ENCODE results near the gene SPATA13. TPM values are rescaled to one million over a fixed set of nuclear protein-coding genes. Genes with fewer than 3 reads are reported as not detected.
"Not testable (repeated sequence)": the region's sequence is repeated elsewhere in the genome, so short reads cannot be mapped to it uniquely, and the experiment has no call there.

SPATA13 gene
- total RNA-seq, 1 donor = 122 TPM

DNA sequence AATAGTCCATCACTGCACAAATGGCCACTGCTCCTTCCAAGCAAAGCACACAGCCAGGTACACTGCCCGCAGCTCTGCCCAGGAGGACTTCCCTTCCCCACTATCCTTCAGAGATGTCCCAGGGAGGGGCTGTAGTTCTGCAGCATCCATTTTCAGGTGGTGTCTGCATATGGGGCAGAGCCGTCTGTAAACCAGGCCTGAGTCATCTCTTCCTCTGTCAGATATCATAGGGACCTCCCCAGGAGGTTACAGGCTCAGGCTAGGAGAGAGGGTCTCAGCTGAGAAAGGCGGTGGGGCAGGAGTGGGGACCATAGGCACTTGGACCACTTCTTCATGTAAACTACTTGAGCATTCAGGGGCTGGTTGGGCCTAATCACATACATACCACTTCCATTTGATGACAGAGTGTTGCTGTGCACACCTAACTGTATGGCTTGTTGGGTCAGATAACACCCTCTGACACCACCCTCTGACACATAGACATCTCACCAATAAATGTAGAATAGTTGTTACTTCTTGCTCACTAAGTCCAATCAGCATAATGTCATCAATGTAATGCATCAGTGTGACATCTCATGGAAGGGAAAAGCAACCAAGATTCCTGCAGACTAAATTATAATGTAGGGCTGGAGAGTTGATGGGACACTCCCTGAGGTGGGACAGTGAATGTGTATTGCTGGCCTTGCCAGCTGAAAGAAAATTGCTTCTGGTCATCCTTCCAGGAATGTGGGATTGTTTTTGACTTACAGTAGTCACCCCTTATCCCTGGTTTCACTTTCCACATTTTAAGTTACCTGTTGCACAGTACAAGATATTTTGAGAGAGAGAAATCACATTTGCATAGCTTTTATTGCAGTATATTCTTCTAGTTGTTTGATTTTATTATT lies 189.5 kb downstream of the SPATA13 start:
- H3K4me3 ChIP-seq (ENCODE audit: low read length); H3K9me3 ChIP-seq (ENCODE audit: low read depth, low read length); H3K27me3 ChIP-seq (ENCODE audit: insufficient read depth, low read length); H3K4me1 ChIP-seq (ENCODE audit: insufficient read depth, low read length): not testable (repeated sequence)

DNA sequence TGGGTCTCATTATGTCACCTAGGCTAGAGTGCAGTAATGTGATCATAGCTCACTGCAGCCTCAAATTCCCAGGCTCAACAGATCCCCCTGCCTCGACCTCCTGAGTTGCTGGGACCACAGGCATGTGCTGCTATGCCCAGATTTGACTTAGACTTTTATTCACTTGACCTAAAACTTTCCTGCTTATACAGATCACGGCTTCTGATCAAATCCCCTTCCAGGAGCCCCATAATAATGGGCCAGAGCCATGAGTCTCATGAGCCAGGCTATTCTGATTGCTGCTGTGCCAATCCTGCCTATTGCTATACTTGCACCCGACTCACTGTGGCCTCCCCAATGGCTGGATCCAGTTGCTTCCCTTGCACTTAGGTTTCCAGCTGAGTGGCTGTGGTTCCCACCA lies 190.9 kb downstream of the SPATA13 start:
- H3K4me3 ChIP-seq (ENCODE audit: low read length) = no peak overlapping the region
- no peaks in the 10 kb centered on the region for H3K9me3 ChIP-seq (ENCODE audit: low read depth, low read length)
- no peaks in the 10 kb centered on the region for H3K27me3 ChIP-seq (ENCODE audit: insufficient read depth, low read length)
- no peaks in the 10 kb centered on the region for H3K4me1 ChIP-seq (ENCODE audit: insufficient read depth, low read length)

- no peaks in the 10 kb centered on the region for H3K4me1 ChIP-seq (ENCODE audit: insufficient read depth, low read length)
- H3K4me3 ChIP-seq (ENCODE audit: low read length) = no peak overlapping the region
- H3K9me3 ChIP-seq (ENCODE audit: low read depth, low read length) = no peaks in the 10 kb centered on the region
- H3K27me3 ChIP-seq (ENCODE audit: insufficient read depth, low read length) = no peaks in the 10 kb centered on the region
These were observed 193.2 kb downstream of the SPATA13 start for GRCh38 chr13:24353736-24354135.

DNA sequence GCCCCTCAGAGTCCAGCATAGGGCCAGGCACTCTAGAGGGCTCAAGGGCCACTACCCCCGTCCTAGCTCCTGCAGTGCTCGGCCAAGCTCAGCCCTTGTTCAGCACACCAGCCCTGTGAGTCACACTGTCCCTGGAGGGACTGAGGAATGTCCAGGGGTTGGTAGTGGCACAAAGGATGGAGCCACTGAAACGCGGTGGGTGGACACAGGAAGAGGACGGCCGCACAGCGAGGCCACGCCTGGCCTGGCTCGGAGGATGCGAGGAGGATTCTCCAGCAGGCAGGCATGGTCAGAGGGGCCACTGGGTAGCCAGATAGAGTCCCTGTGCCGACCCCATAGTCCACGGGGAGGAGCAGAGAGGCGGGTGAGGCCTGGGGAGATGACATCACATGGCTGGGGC lies 194.6 kb downstream of the SPATA13 start:
- Histone ChIP-seq H3K4me3 (ENCODE audit: low read length) (no peak overlapping the region), H3K9me3 (ENCODE audit: low read depth, low read length) (no peaks in the 10 kb centered on the region), H3K27me3 (ENCODE audit: insufficient read depth, low read length) (no peaks in the 10 kb centered on the region), H3K4me1 (ENCODE audit: insufficient read depth, low read length) (no peaks in the 10 kb centered on the region)

- Histone ChIP-seq H3K4me1 (ENCODE audit: insufficient read depth, low read length) (no peaks in the 10 kb centered on the region), H3K4me3 (ENCODE audit: low read length) (no peak overlapping the region), H3K9me3 (ENCODE audit: low read depth, low read length) (no peaks in the 10 kb centered on the region), H3K27me3 (ENCODE audit: insufficient read depth, low read length) (no peaks in the 10 kb centered on the region)
These were observed 195.8 kb downstream of the SPATA13 start for GRCh38 chr13:24356270-24356669.

Other genes starting within 250 kb of the SPATA13 start
- gene C1QTNF9, start 148.9 kb downstream of the SPATA13 start, total RNA-seq = not detected